Measurements from ENCODE around the gene RACGAP1. TPM values are rescaled to one million over a fixed set of nuclear protein-coding genes. Genes with fewer than 3 reads are reported as not detected.

Gene RACGAP1, protein sequence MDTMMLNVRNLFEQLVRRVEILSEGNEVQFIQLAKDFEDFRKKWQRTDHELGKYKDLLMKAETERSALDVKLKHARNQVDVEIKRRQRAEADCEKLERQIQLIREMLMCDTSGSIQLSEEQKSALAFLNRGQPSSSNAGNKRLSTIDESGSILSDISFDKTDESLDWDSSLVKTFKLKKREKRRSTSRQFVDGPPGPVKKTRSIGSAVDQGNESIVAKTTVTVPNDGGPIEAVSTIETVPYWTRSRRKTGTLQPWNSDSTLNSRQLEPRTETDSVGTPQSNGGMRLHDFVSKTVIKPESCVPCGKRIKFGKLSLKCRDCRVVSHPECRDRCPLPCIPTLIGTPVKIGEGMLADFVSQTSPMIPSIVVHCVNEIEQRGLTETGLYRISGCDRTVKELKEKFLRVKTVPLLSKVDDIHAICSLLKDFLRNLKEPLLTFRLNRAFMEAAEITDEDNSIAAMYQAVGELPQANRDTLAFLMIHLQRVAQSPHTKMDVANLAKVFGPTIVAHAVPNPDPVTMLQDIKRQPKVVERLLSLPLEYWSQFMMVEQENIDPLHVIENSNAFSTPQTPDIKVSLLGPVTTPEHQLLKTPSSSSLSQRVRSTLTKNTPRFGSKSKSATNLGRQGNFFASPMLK
- 36.1 and 69.1 TPM in 2 replicates for total RNA-seq

- H3K4me3 ChIP-seq (ENCODE audit: low read depth, low read length), result peak within 1 kb of the TSS; percentile 97
- no peak for TF ChIP-seq CTCF (IDR thresholded peaks at IDR 0.05; ENCODE audit: insufficient read depth, low read depth, low read length)
- peak; percentile 98 for DNase-seq (ENCODE audit: low read depth)
Observed at GRCh38 chr12:50025187-50026059, at the start of gene RACGAP1. Gene RACGAP1 (minus strand): TSS chr12:50025494. CDS start chr12:50016715, 8,779 bp downstream.

DNA sequence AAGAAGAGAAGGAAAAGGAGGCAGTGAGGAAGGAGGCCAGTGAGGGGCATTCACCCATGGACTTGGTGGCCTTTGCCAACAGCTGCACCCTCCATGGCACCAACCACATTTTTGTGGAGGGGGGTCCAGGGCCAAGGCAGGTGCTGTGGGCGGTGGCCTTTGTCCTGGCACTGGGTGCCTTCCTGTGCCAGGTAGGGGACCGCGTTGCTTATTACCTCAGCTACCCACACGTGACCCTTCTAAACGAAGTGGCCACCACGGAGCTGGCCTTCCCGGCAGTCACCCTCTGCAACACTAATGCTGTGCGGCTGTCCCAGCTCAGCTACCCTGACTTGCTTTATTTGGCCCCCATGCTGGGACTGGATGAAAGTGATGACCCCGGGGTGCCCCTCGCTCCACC, 48.4 kb upstream of the RACGAP1 start:
- DNase-seq (ENCODE audit: low read depth), result no peak
- H3K4me3 ChIP-seq (ENCODE audit: low read depth, low read length), result no peak overlapping the region
- no peak for TF ChIP-seq CTCF (IDR thresholded peaks at IDR 0.05; ENCODE audit: insufficient read depth, low read depth, low read length)

DNA sequence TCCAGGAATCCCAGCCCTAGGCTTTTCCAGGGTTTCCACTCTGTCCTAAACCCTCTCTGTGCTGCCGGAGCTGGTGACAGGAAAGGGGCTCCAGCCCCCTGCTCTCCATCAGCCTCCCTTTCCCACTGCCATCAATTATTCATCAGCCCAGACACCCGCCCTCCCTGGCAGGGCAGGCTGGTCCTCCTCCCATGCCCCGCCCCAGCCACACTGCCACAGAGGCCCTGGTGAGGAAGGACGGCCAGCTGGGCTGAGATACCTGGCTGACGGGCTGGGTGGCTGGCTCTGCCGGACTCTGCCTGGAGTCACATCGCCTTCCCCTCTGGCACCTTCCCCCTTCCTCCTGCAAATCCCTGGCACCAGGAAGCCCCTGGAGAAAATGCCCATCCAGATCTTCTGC, 47.9 kb upstream of the RACGAP1 start:
- DNase-seq (ENCODE audit: low read depth), result no peak
- no peak for TF ChIP-seq CTCF (IDR thresholded peaks at IDR 0.05; ENCODE audit: insufficient read depth, low read depth, low read length)
- H3K4me3 ChIP-seq (ENCODE audit: low read depth, low read length), result no peak overlapping the region

GRCh38 chr12:50072198-50072907, 47.1 kb upstream of the RACGAP1 start:
- no peak overlapping the region for H3K4me3 ChIP-seq (ENCODE audit: low read depth, low read length)
- TF ChIP-seq CTCF (IDR thresholded peaks at IDR 0.05; ENCODE audit: insufficient read depth, low read depth, low read length), result no peak
- no peak for DNase-seq (ENCODE audit: low read depth)

- DNase-seq (ENCODE audit: low read depth), result peak; percentile 90
- TF ChIP-seq CTCF (IDR thresholded peaks at IDR 0.05; ENCODE audit: insufficient read depth, low read depth, low read length), result peak; percentile 94
- no peak overlapping the region for H3K4me3 ChIP-seq (ENCODE audit: low read depth, low read length)
Observed at GRCh38 chr12:50070314-50071060, 45.2 kb upstream of the RACGAP1 start.
